Stimulated activated CD8-positive, alpha-beta memory T cell treated with anti-CD3 and anti-CD28 coated beads, Interleukin-15, amount 100 ng/mL, for 24 hours (primary cell): ENCODE measurements around the gene RCOR3.

Experiments used
- DNase-seq: peaks from one replicate; pipeline ENCODE4 v3.0.0-alpha.2; 2020; ENCODE audit warnings: low read depth

Gene RCOR3

DNA sequence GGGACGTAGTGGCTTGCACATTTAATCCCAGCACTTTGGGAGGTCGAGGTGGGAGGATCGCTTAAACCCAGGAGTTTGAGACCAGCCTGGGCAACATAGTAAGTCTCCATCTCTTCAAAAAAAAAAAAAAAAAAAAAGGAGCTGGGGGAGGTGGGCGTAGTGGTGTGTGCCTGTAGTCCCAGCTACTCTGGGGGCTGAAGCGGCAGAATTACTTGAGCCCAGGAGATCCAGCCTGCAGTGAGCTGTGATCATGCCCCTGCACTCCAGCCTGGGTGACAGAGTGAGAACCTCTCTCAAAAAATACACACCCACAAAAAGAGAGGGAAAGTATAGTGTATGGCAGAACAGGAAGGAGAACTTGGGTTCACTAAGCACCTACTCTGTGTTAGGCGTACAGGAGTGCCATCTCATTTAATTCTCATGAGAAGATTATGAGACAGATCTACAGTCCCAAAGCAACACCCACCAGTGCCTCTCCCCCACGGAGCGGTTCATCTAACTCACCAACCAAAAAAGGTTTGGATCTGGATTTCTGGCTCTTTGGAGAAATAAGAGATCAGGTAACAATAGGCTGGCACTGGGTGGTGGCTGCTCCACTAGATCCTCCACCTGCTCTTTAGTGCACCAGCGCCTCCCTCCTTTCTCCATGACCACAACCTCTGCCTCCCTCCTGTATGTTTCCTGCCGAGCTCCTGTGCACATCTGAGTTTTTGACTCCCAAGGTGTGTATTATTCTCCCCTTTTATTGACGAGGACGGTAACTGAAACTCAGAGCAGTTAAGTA, 66.0 kb downstream of the RCOR3 start:
- DNase-seq, result no peak

GRCh38 chr1:211326140-211326527, 67.0 kb downstream of the RCOR3 start:
- no peak for DNase-seq

DNA sequence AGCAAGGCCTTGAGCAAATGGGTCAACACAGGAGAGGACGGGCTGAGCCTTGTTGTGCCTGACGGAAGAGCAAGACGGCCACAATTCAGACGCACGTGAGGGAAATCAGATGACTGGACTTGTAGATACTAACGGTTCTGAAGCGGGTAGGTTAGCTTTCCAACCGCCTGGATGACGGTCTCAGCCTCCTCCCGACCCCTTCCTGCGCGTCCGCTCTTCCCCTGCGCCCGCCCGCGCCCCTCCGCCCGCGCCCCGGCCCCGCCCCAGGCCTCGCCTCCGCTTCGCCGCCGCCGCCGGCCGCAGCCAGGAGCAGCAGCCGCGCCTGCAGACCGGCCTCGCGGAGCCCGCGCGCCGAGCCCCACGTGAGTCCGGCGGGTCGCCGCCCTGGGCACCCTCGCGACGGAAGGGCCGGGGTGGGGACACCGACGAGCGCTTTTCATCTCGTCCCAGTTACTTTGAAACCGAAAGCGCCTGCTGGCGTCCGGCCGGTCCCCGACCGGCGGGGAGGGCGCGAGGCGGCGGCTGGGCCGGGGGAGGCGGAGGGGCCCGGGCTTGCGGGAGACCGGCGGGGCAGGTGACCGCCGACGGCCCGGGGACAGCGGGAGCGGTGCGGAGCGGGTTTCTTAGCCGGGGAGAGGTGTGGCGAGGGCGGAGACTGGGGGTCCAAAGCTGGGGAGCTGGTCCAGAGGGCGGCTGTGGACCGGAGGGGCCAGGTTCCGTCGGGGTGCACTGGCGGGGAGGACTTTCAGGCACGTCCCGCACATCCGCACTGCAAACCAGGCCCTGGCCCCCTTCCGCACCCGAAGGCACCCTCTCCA, 67.6 kb downstream of the RCOR3 start, which contains the start of gene TRAF5:
Gene TRAF5 (plus strand): TSS at position 306 of the 818 bp plus-strand sequence. CDS start 26,407 bp downstream, outside the sequence.
- DNase-seq, result peak; percentile 36

- no peak for DNase-seq
These were observed 68.3 kb downstream of the RCOR3 start for GRCh38 chr1:211327346-211327921.

GRCh38 chr1:211328084-211328694, 69.0 kb downstream of the RCOR3 start:
- DNase-seq, result no peak

DNA sequence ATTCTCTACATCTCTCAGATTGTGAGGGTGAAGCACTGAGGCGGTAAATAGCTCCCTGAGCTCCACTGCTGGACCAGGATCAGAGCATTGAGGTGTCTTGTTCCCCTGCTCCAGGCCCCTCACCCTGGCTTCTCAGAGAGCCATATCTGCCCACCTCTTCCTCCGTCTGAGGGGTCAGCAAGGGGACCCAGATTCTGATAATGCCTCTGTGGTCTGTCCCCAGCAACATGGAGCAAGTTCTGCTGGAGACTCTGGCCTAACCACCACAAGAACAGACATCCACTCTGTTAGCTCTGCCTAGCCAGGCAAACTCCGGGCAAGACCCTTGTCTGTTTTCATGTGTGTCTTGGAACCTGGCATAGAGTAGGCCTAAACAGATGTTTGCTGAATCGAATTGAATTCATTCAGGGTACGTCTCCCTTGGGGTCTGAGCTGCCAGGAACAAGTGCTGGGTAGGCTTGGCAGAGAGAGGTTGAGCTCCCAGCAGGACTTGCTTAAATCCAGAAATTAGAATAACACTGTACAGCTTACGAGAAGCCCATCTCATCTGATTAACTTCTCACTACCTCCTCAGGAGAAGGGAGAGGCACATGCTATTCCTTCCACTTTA, 69.8 kb downstream of the RCOR3 start:
- DNase-seq, result no peak

DNA sequence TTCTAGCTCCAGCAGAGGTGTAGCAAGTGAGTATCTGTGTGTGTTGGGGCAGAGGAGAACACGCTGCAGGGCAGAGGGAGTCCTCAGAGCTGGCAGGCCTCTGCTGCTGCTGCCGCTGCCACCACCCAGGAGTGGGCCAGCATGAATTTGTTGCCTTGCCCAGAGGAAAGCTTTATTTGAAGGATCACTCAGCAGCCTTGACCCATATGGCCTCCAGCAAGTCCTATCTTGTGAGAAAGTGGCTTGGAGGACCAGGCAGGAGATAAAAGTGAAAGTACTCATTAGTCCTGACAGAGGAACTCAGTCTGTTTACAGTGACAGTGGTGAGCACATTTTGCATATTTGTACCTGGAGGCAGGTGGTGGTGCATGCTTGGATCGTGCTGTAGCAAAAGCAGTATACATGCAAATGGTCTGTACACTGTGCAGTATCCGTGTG, 70.6 kb downstream of the RCOR3 start:
- no peak for DNase-seq

DNA sequence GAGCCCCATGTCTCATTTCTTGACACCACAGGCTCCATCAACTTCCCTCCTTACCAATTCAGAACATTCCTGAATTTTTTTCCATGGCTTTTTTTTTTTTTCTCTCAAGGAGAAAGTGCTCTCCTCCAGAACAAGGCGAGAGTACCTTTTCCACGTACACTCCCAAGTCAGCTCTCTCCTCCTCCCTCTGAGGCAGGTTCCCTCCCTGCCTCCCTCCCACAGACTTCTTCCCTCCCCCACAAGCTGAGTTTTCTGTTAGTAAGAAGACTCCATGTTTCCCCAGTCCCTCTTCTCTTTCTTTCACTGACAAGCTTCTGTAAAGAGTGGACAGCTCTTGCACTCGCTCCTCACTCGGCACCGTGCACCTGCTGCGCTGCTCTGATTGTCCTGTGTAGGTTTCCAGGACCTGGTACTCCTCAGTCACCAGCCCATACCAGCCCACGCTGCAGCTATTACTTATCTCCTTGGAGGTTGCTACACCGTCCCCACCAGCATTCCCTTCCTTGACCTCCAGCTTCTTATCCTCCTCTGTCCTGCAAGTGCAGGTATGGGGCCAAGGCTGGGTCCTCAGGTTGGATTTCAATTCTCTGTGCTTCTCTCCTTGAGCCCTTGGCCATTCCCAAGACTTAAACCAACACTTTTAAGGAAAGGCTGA, 71.2 kb downstream of the RCOR3 start:
- no peak for DNase-seq

GRCh38 chr1:211331011-211331709, 72.0 kb downstream of the RCOR3 start:
- no peak for DNase-seq

DNA sequence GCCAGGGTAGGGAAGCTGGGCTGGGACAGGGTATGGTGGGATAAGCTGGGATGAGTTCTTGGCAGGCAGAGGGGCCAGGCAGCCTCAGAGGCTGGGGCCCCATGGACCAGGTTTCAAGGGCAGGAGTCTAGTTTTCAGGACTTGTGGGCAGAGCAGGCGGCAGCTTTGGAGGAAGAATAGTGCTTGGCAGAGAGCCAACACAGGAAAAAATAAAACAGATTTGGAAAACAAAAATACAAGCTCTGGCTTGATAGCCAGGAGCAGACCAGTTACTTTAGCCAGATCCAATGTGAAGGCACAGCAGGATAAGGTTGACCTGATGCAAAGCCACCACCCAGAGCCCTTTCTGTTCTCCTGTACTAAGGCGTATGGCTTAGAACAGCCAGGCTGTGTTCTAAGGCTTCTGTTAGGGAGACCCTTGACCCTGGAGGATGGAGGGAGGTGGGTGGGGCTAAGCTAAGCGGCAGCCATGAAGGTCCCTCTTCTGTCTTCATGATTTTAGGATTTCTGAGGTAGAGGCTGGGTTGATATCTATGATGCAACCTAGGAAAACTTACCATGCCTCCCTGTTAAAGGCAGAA, 73.0 kb downstream of the RCOR3 start:
- no peak for DNase-seq

- no peak for DNase-seq
These were observed 73.7 kb downstream of the RCOR3 start for GRCh38 chr1:211332830-211333229.

- no peak for DNase-seq
These were observed 74.7 kb downstream of the RCOR3 start for GRCh38 chr1:211333906-211334305.

GRCh38 chr1:211334986-211335385, 75.8 kb downstream of the RCOR3 start:
- no peak for DNase-seq

DNA sequence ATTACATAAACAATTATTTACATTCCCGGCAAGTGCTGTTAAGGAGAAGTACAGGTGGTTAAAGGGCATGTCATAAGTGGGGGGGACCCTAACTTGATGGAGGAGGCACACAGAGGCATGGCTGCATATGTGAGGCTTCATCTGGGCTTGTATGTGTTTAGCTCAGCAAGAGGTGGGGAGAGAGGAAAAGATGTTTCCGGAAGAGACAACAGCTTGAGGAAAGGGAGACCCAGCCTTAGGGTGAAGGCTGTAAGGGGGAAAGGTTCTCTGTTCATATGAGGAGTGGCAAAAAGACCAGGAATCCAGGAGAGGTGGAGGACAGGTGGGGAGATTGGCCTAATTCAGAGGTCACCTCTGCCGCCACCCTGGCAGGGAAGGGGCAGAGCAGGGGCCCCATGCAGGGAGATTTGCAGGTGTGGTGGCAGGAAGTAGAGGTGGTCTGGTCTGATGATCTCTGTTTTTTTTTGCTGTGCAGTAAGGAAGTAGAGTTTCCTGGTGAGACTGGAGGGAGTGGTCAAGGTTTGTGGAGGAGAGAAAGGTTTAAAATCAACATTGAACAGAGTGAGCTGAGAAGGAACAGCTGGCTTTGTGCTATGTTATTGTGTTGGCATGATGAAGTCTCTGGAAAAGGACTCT, 76.5 kb downstream of the RCOR3 start:
- no peak for DNase-seq

DNA sequence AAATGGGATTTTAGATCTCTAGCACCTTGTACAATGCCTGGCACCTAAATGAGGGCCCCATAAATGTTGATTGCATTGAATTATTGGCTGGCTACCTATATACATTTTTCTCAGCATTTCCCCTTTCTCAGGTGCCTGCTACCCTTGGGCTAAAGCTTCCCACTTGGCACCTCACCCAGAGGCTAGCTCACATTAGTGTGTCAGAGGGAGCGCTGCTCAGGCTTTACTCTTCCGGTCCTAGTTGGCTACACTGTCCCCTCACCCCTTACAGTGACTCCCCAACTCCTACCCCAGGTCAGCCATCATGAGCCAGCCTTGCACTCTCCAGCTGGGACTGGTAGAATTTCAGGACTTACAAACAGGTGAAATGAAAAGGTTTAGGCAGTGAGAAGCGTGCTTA, 77.0 kb downstream of the RCOR3 start:
- DNase-seq, result no peak

DNA sequence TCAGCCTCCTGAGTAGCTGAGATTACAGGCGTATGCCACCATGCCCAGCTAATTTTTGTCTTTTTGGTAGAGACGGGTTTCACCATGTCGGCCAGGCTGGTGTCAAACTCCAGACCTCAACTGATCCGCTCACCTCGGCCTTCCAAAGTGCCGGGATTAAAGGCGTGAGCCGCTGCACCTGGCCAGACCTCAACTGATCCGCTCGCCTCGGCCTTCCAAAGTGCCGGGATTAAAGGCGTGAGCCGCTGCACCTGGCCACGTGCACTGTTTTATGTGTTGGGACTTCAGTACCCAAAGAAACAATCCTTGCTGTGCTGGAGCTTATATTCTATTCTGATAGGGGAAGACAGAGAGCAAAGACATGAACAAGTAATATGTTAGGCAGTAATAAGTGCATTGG, 77.6 kb downstream of the RCOR3 start:
- DNase-seq, result no peak

DNA sequence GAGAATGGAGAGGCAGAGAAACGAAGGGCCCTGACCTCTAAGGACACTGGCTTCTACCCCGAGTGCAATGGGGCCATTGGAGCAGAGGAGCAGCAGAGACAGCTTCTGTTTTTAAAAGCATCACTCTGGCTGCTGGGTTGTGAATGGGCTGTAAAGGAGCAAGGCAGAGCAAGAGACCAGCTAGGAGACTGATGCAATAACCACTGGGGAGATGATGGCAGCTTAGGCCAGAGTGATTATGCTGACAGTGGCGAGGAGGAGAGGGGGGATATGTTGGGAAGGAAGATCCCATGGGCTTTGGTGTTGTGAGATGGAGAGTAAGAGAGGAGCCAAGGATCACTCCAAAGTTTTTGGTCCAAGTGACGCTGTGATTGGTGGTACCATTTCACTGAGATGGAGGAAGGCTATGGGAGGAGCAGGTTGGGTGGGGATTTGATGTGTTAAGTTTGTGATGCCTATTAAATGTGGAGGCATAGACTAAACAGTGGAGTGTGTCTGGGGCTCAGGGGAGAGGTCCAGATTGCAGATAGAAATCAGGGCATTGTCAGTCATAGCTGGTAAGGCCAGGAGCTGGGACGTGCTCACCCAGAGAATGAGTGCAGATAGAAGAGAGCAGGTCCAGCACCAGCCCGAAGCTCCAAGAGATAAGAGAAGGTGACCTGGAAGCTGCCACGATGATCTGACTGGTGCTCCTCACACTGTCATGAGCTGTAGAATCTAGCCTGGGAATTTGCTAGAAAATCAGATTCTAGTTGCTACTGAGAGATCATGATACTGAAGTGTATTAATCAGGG, 78.5 kb downstream of the RCOR3 start:
- no peak for DNase-seq

- no peak for DNase-seq
These were observed 79.1 kb downstream of the RCOR3 start for GRCh38 chr1:211338224-211338620.

- DNase-seq, result no peak
These were observed 80.5 kb downstream of the RCOR3 start for GRCh38 chr1:211339631-211340041.
